GM04503 (cell line): ENCODE measurements around the gene CIPC.

ENCODE experiments used
- DNase-seq: peaks from one replicate; pipeline ENCODE4 v3.0.0-alpha.2; 2012; ENCODE audit warnings: low read depth

CIPC gene

GRCh38 chr14:77097700-77098528, at the start of gene CIPC:
Gene CIPC, plus strand, starts transcription at chr14:77098258. Its CDS starts 7,451 bp downstream, at chr14:77105709.
- DNase-seq: peak; percentile 87

- DNase-seq: no peak
Observed at GRCh38 chr14:77051116-77051515, 46.9 kb upstream of the CIPC start.

- no peak for DNase-seq
Observed at GRCh38 chr14:77052281-77053044, 45.6 kb upstream of the CIPC start.

- no peak for DNase-seq
Observed at GRCh38 chr14:77053046-77053841, 44.8 kb upstream of the CIPC start.

- DNase-seq: no peak
Observed at GRCh38 chr14:77055306-77055705, 42.8 kb upstream of the CIPC start.

GRCh38 chr14:77055981-77056380, 42.1 kb upstream of the CIPC start:
- no peak for DNase-seq

- no peak for DNase-seq
Observed at GRCh38 chr14:77058117-77058516, 39.9 kb upstream of the CIPC start.

- DNase-seq: no peak
Observed at GRCh38 chr14:77058785-77059184, 39.3 kb upstream of the CIPC start.

GRCh38 chr14:77059276-77059915, 38.7 kb upstream of the CIPC start:
- peak; percentile 92 for DNase-seq

- no peak for DNase-seq
Observed at GRCh38 chr14:77061630-77062257, 36.3 kb upstream of the CIPC start.

- no peak for DNase-seq
Observed at GRCh38 chr14:77062261-77062660, 35.8 kb upstream of the CIPC start.

- DNase-seq: no peak
Observed at GRCh38 chr14:77063571-77064171, 34.4 kb upstream of the CIPC start.

- no peak for DNase-seq
Observed at GRCh38 chr14:77064521-77065178, 33.4 kb upstream of the CIPC start.

GRCh38 chr14:77065851-77066577, 32.0 kb upstream of the CIPC start:
- DNase-seq: no peak

GRCh38 chr14:77066578-77067172, 31.4 kb upstream of the CIPC start:
- no peak for DNase-seq

- DNase-seq: no peak
Observed at GRCh38 chr14:77067632-77068516, 30.2 kb upstream of the CIPC start.

- DNase-seq: no peak
Observed at GRCh38 chr14:77068517-77069200, 29.4 kb upstream of the CIPC start.

GRCh38 chr14:77069551-77069950, 28.5 kb upstream of the CIPC start:
- DNase-seq: no peak
